T-helper 22 cell (primary cell): ENCODE data around the gene UNC5C.

Experiments
- DNase-seq: peaks from one replicate; pipeline ENCODE4 v3.0.0-alpha.2; 2020; ENCODE audit warnings: low read depth

Gene UNC5C

GRCh38 chr4:95546866-95547714, 1.7 kb downstream of the UNC5C start:
- no peak for DNase-seq

GRCh38 chr4:95546221-95546620, 2.6 kb downstream of the UNC5C start:
- no peak for DNase-seq

GRCh38 chr4:95545546-95545945, 3.2 kb downstream of the UNC5C start:
- no peak for DNase-seq

- DNase-seq = no peak
Measured at GRCh38 chr4:95544113-95545103, 4.4 kb downstream of the UNC5C start.

- no peak for DNase-seq
Measured at GRCh38 chr4:95541889-95542607, 6.7 kb downstream of the UNC5C start.

DNA sequence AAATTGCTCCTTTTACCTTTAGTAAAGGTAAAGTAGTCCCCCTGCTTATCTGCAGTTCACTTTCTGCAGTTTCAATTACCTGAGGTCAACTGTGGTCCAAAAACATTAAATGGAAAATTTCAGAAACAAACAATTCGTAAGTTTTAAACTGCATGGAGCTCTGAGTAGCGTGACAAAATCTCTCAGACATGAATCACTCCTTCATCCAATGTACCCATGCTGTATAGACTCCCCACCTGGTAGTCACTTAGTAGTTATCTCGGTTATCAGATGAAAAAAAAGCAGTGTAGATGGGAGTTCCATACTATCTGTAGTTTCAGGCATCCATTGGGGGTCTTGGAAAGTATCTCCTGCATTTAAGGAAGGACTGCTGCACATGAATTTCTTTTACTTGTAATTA, 7.7 kb downstream of the UNC5C start:
- DNase-seq = no peak

DNA sequence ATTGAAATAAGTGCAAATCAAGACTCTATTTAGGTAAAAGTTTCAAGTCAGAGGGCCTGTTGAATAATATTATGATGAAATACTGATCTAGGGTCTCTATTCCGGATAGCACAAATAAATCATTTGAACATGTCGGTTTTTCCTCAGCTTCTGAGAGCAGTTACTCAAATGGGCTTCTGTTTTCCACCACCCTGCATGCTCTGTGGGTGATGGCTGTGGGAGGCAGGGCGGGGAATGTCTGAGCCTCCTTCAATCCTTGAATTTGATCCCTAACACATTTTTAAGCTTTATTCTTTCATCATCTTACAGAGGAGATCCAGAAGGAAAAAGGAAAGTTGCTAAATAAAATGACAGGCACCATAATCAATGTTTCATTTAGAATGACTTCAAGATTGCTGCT, 8.5 kb downstream of the UNC5C start:
- DNase-seq = no peak

DNA sequence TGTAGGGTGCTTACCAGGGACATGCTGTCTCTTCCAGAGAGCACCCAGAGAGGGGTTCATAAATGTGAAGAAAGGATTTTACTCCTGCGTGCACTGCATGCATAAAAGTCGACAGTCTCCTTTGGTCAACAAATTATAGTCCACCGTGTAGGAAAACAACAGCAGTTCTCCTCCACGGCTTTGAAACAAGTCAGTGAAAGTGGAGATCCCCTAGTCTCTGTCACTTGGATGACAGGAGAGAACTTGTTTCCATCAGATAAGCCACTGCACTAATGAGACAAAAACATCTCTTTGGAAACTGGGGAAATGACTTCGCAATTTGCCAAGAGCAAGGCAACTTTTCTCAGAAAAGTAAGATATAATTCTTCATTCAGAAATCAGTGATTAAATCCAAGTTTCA, 9.7 kb downstream of the UNC5C start:
- DNase-seq = no peak

DNA sequence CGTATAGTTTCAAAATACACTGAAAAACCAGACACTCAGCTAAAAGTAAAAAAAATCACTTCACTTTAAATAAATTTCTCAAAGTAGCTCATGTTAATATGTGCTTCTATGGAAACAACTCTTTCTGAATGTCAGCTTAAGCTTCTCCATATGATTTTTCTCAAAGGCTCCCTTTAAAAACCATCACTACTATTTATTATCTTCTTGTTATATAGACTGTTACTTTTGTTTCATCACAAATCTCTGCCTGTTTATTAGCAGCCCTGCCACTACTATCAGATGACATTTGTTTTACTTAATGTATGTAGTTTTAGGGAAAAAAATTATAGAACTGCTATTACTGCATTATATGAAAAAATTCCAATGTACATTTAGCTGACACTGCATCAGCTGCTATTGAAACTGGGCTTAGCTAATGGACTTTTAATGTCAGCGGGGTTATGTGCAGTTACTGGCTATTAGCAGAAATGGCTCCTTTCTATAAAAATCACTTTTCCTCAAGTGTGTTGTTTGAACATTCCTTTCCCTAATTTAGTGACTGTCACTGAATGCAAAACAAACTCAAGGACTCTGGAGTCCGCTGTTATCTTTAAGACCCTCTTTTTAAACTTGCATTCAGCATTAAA, 10.8 kb downstream of the UNC5C start:
- no peak for DNase-seq

DNA sequence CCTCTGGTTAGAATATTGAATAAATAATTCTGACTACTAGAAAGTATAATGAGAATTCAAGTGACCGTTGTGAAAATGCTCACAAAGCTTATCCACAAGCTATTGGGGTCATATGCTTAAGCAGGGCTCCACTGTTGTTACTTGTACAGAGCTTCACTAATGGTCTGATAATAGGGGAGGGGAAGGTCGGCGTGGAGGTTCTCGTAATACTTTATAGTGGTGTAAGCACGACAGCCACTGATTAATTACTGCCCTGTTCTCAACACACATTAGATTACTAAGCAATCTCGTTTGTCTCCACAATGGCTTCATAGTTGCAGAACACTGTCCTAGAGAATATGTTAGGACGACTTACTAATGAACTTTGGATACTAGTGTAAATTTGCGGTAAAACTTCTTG, 11.6 kb downstream of the UNC5C start:
- DNase-seq = no peak

- no peak for DNase-seq
Measured at GRCh38 chr4:95536650-95537049, 12.1 kb downstream of the UNC5C start.

- no peak for DNase-seq
Measured at GRCh38 chr4:95535180-95535579, 13.6 kb downstream of the UNC5C start.

DNA sequence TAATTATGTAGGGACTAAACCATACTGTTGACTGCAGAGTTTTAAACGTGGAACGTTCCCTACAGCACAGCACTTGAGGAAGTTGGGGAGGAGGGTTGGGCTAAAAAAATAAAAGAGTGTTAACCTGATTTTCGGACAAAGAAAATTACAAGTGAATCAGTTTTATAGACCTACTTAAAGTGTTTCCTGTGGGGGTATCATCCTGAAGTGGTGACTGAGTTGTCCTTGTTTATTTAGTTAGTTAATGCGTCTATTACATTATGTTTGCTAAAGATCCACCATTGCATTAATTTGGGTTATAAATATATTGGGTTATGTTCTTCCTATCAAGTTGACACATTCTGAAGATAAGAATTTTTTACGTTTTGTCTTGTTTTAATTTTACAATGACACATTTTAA, 14.7 kb downstream of the UNC5C start:
- no peak for DNase-seq

DNA sequence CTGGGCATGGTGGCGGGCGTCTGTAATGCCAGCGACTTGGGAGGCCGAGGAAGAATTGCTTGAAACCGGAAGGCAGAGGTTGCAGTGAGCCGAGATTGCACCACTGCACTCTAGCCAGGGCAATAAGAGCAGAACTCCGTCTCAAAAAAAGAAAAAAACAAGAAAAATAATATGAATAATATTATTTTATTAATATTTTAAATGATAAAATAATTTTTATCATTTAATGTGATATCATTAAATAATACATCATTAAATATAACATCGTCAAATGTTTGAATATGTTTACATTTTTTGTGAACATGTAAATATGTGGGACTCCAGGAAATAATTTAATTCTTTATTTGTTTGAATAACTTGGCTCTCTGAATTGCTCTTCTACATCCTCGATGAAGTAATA, 15.5 kb downstream of the UNC5C start:
- no peak for DNase-seq

- DNase-seq = no peak
Measured at GRCh38 chr4:95532305-95532704, 16.5 kb downstream of the UNC5C start.

DNA sequence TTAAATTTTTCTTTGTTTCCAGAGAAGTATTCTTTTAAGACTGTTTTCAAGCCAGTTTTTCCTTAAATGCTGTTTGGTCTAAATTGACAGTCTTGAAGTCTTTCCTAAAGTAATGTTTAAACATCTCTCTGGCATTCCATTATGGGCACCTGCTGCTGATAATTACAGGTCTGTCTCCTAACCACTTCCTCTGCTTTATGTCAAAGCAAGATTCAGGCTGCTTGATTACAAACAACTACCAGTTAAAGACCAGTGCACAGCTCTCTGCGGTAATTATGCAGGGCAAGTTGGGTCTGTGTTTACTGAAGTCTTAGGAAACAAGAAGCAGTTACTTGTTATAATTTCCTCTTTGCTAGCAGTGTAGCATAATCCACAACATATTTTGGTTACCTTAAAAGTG, 17.6 kb downstream of the UNC5C start:
- no peak for DNase-seq

DNA sequence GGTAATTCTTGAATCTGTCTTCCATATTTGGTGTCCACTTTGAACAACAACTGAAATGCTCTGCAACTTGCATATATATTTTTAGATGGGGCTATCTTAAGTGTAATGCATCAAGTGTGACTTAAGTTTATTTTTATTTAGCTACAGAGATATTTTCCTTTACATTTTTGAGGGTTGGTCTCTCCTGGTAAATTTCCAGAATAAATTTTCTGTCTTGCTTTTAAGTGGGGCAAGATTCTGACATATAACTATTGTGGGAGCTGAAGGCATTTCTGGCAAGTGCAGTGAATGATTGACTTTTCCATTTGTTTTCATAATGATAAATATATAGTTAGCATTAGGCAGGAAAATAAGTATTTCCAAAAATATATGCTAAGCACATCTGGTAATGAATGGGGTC, 18.8 kb downstream of the UNC5C start:
- DNase-seq = no peak

- no peak for DNase-seq
Measured at GRCh38 chr4:95528388-95528948, 20.3 kb downstream of the UNC5C start.

DNA sequence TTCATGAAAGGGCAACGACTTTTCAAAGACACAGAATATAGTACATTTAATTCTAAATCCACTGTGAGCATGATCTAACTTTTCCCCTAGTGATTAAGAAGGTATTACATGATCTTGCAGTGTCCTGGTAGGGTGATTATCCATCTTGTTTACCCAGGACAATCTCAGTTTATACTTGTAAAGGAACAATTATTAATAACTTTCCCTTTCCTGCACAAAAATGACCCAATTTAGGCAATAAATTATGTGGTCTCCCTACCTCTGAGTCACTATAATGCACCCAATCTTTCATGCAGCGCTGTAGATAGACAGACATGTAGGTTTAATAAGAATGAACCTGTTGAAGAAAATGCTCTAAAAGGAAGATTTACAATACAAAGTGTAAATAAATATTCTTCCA, 22.7 kb downstream of the UNC5C start:
- no peak for DNase-seq

- no peak for DNase-seq
Measured at GRCh38 chr4:95524729-95525128, 24.0 kb downstream of the UNC5C start.

GRCh38 chr4:95524184-95524583, 24.6 kb downstream of the UNC5C start:
- no peak for DNase-seq
